Measurements from ENCODE around the gene ID4.

ID4 gene

GRCh38 chr6:19860235-19860877 is 23.2 kb downstream of the ID4 start:
- DNase-seq: no peak

DNA sequence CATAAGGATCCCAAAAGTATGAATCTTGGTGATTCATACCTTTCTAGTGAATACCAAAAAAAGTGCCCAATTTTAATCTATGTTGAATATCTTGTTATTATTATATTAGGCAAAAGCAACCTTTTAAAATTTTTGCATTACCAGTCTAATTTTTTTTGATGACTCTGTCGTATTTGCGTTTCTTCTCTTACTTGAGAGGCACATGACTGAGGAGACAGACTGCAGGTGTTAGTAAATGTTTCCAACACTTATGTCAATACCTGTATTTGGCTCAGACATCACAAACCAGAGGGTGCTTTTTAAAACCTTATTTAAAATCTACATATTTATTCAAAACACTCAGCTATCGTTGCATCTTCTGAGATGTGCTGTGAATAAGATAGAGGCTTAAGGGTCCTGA is 27.1 kb downstream of the ID4 start:
- no peak for DNase-seq

GRCh38 chr6:19865178-19865577 is 28.0 kb downstream of the ID4 start:
- no peak for DNase-seq

GRCh38 chr6:19866173-19866984 is 29.2 kb downstream of the ID4 start:
- no peak for DNase-seq

- DNase-seq: no peak
These were observed 29.9 kb downstream of the ID4 start for GRCh38 chr6:19866985-19867627.

- DNase-seq: peak; percentile 4
These were observed 32.3 kb downstream of the ID4 start for GRCh38 chr6:19869464-19869863.

GRCh38 chr6:19870322-19870721 is 33.2 kb downstream of the ID4 start:
- no peak for DNase-seq

GRCh38 chr6:19873031-19873430 is 35.9 kb downstream of the ID4 start:
- DNase-seq: peak; percentile 10

GRCh38 chr6:19876672-19877071 is 39.5 kb downstream of the ID4 start:
- DNase-seq: no peak

DNA sequence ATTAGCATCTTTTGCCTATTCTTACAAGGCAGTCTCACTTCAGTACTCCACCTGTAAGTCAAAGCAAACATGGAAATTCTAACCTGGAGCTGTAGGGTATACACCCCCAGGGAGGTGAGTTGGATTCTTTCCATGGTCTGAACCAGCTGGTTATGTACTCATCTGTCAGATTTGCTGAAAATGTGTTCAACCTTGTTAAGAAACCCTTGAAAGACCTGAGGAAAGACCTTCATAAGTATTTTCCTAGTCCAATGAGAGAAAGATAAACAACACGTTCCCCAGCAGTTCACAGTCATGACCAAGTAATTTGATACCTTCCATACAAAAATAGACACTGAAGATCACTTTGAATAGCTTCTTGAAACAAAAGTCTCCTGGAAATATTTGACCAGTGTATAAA is 42.5 kb downstream of the ID4 start:
- DNase-seq: no peak

- DNase-seq: no peak
These were observed 42.9 kb downstream of the ID4 start for GRCh38 chr6:19880066-19880465.

GRCh38 chr6:19891451-19891850 is 54.3 kb downstream of the ID4 start:
- DNase-seq: no peak
